KMS-11 (cell line): ENCODE measurements around the gene CD4.

Source experiments
- H2AFZ ChIP-seq: fragments of 200-600 bp; sonication (generic); 2 replicates; pipeline ENCODE4 v1.6.1; 2016; ENCODE audit warnings: antibody characterized with exemption, mixed run types, low read depth
- H3K27ac ChIP-seq: fragments of 200-600 bp; sonication (generic); 2 replicates; pipeline ENCODE4 v1.6.1; 2016; ENCODE audit warnings: mild to moderate bottlenecking, mixed run types
- H3K27me3 ChIP-seq: fragments of 200-600 bp; sonication (generic); 2 replicates; pipeline ENCODE4 v1.6.1; 2017; ENCODE audit warnings: mild to moderate bottlenecking, low read depth, mixed run types, moderate library complexity; ENCODE audit not compliant: insufficient read depth
- H3K36me3 ChIP-seq: fragments of 200-600 bp; sonication (generic); 2 replicates; pipeline ENCODE4 v1.6.1; 2017; ENCODE audit warnings: mild to moderate bottlenecking, mixed run types; ENCODE audit not compliant: insufficient read depth
- H3K4me1 ChIP-seq: fragments of 200-600 bp; sonication (generic); 2 replicates; pipeline ENCODE4 v1.6.1; 2016; ENCODE audit warnings: mild to moderate bottlenecking, low read depth, mixed run types; ENCODE audit not compliant: poor library complexity, severe bottlenecking
- H3K4me2 ChIP-seq: fragments of 200-600 bp; sonication (generic); 2 replicates; pipeline ENCODE4 v1.7.0; 2016; ENCODE audit warnings: mild to moderate bottlenecking, mixed run types
- H3K4me3 ChIP-seq: fragments of 200-600 bp; sonication (generic); IDR thresholded peaks from 2 replicates; pipeline ENCODE4 v1.6.1; 2017; ENCODE audit warnings: low read depth, low read length, mixed read lengths; ENCODE audit not compliant: insufficient read depth
- H3K79me2 ChIP-seq: fragments of 200-600 bp; sonication (generic); 2 replicates; pipeline ENCODE4 v1.6.1; 2016; ENCODE audit warnings: low read depth, mixed run types; ENCODE audit not compliant: insufficient read depth
- H3K9ac ChIP-seq: fragments of 200-600 bp; sonication (generic); 2 replicates; pipeline ENCODE4 v1.6.1; 2016; ENCODE audit warnings: mild to moderate bottlenecking, mixed run types
- H4K20me1 ChIP-seq: fragments of 200-600 bp; sonication (generic); 2 replicates; pipeline ENCODE4 v1.6.1; 2016; ENCODE audit warnings: mild to moderate bottlenecking, mixed run types; ENCODE audit not compliant: insufficient read depth
- CTCF ChIP-seq: fragments of 200-600 bp; sonication (generic); conservative IDR thresholded peaks from 2 replicates; pipeline ENCODE4 v1.6.1; 2017; ENCODE audit warnings: low read depth, mild to moderate bottlenecking, antibody characterized with exemption, low read length, moderate library complexity, mixed read lengths

The CD4 gene

GRCh38 chr12:6774499-6775062, 14.7 kb upstream of the CD4 start:
- no peaks in the 10 kb centered on the region for H3K27me3 ChIP-seq
- no peak overlapping the region for H3K9ac ChIP-seq
- no peak for TF ChIP-seq CTCF
- no peak overlapping the region for H3K4me3 ChIP-seq
- H3K36me3 ChIP-seq = no peaks in the 10 kb centered on the region
- no peaks in the 10 kb centered on the region for H4K20me1 ChIP-seq
- H3K4me1 ChIP-seq = peaks cover 18% of the 10 kb centered on the region
- H3K4me2 ChIP-seq = no peak overlapping the region
- no peak overlapping the region for H3K27ac ChIP-seq
- H2AFZ ChIP-seq = no peak overlapping the region
- no peaks in the 10 kb centered on the region for H3K79me2 ChIP-seq

- Histone ChIP-seq H3K79me2 (no peaks in the 10 kb centered on the region), H3K27ac (no peak overlapping the region), H3K36me3 (no peaks in the 10 kb centered on the region), H3K9ac (no peak overlapping the region), H2AFZ (no peak overlapping the region), H3K4me1 (peaks cover 18% of the 10 kb centered on the region), H4K20me1 (no peaks in the 10 kb centered on the region), H3K4me3 (no peak overlapping the region), H3K4me2 (no peak overlapping the region; the same call in 1 of the 2 replicates), H3K27me3 (no peaks in the 10 kb centered on the region)
- no peak for TF ChIP-seq CTCF
Measured at GRCh38 chr12:6775185-6776174, 13.8 kb upstream of the CD4 start.

GRCh38 chr12:6777386-6777785, 11.9 kb upstream of the CD4 start:
- H2AFZ ChIP-seq = no peak overlapping the region
- peaks cover 18% of the 10 kb centered on the region for H3K4me1 ChIP-seq
- no peaks in the 10 kb centered on the region for H3K79me2 ChIP-seq
- no peaks in the 10 kb centered on the region for H4K20me1 ChIP-seq
- no peak for TF ChIP-seq CTCF
- no peak overlapping the region for H3K4me2 ChIP-seq
- H3K36me3 ChIP-seq = no peaks in the 10 kb centered on the region
- no peak overlapping the region for H3K9ac ChIP-seq
- no peak overlapping the region for H3K27ac ChIP-seq
- no peaks in the 10 kb centered on the region for H3K27me3 ChIP-seq
- H3K4me3 ChIP-seq = no peak overlapping the region

GRCh38 chr12:6778217-6778573, 11.1 kb upstream of the CD4 start:
- Histone ChIP-seq H3K9ac (peak overlapping the region; percentile 43; the same call in 1 of the 2 replicates), H3K4me3 (no peak overlapping the region)

More at GRCh38 chr12:6778217-6778573, 11.1 kb upstream of the CD4 start:
- Histone ChIP-seq H3K36me3 (no peaks in the 10 kb centered on the region), H3K4me2 (peak overlapping the region; percentile 85), H2AFZ (peak overlapping the region; percentile 94), H3K27me3 (no peaks in the 10 kb centered on the region), H3K79me2 (no peaks in the 10 kb centered on the region), H4K20me1 (no peaks in the 10 kb centered on the region), H3K27ac (no peak overlapping the region), H3K4me1 (peaks cover 21% of the 10 kb centered on the region)
- TF ChIP-seq CTCF = no peak
